Dermis microvascular lymphatic vessel endothelial cell (primary cell): Measurements from ENCODE around the gene SLC27A2. TPM values are rescaled to one million over a fixed set of nuclear protein-coding genes. Genes with fewer than 3 reads are reported as not detected.

Source experiments
- DNase-seq, 2 donors: peaks; one replicate each; pipeline versions ENCODE4 v3.0.0 to v3.0.0-alpha.2; 2010; ENCODE audit warnings: low read depth in 2 of 2
- total RNA-seq: library from RNA; depleted of rRNA; stranded (reverse); fragments of >200 nt; gene quantifications from 2 replicates; pipeline ENCODE4 v1.2.1, GENCODE V29; 2014

SLC27A2 gene
- total RNA-seq, 1 donor from 2014 or later = 3.6 TPM

DNA sequence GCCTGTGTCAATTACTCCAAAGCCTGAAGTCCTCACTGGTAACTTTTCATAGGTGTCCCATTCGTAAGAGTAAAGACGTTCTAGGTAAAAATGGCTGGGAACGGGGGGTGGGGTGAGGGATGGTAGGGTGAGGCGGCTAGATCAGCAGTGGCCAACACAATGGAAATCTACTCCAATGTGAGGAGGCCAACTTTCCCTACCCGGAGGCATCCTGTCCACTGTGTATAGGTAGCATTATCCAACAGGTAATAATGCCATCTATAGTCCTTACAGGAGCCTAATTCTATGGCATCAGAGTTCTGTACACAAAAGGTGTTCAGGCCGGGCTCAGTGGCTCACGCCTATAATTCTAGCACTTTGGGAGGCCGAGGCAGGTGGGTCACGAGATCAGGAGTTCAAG is 54.4 kb downstream of the SLC27A2 start:
- DNase-seq = no peak

DNA sequence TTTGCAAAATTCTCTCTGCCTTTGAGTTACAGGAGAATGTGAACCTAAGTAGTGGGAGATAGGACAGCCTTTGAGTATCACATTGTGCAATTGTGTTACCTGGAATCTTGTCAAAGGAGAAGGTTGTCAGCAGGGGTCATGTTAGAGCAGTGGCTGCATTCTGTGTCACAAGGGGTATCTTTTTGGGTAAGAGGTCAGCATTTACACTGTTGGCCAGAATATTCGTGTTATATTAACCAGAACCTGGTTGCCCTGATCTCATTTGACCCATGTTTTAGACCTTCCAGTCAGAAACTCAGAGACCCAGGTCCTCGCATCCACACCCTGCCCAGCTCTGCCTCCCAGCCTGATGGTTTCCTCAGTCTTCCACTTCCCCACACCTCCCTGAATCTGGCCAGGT is 56.3 kb downstream of the SLC27A2 start:
- no peak for DNase-seq

DNA sequence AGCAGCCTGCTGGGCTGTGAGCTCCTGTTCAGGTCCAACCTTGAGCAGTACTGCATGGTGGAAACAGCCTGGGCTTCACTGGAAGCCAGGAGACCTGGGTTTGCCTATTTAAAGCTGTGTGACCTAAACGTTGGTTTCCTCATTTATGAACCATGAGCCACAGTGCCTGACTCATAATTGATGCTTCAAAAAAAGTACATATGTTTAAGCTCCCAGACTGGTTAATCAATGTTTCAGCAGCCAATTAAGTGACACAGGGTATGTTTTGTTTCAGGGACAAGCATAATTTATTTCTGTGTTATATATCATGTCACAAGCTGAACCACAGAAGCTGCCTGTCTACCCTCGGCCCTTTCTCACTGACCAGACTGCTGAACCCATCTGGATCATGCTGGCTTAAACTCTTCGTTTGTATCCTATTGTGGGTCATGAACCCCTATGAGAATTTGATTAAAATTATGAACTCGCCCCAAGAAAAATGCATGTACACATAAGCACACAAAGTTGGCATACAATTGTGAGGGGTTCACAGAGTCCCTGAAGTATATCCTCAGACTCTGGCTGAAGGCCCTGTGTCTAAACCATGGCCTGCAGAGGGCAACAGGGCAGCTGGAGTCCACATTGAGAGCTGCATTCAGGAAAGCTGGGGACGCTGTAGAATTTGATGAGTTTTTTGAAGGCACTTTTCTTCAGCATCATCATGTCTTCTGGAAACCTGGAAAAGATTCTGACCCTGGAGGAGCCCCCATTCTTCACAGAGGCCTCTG is 59.9 kb downstream of the SLC27A2 start:
- no peak for DNase-seq

DNA sequence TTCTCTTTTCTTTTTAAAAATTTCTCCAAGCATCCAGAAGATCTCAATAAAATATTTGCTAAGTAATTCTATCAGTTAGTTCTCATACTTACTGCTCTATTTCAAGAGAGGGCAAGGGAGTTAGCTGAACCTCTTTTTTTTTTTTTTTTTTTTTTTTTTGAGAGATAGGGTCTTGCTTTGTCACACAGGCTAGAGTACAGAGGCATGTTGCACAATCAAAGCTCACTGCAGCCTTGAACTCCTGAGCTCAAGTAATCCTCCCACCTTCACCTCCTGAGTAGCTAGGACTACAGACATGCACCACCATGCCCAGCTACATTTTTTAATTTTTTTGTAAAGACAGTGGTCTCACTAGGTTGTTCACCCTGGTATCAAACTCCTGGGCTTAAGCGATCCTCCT is 62.2 kb downstream of the SLC27A2 start:
- DNase-seq = no peak

DNA sequence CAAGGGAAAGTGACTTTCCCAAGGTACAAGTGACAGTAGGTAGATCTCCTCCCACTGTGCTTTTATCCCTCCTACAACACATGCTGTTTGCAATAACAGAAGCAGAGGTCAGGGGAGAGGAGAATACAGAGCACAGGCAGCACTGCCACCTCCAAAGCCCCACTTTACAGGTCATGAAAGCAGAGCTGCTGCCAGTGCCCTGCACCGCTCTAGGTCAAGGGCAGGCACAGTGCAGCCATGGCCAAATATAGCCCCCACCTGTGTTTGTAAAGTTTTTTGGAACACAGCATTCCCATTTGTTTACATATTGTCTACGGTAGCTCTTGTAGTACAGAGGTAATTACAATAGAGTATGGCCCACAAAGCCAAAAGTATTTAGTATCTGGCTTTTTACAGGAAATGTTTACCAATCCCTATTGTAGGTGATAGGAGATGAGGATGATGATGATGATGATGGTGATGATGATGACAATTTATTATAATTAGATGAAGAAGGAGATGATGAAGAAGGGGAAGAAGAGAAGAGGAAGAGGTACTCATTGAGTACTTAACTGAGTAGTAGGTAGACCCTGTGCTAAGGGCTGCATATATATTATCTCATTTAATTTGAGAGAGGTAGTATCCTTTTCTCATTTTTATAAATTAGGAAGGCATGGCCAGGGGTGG is 63.1 kb downstream of the SLC27A2 start:
- DNase-seq = no peak

DNA sequence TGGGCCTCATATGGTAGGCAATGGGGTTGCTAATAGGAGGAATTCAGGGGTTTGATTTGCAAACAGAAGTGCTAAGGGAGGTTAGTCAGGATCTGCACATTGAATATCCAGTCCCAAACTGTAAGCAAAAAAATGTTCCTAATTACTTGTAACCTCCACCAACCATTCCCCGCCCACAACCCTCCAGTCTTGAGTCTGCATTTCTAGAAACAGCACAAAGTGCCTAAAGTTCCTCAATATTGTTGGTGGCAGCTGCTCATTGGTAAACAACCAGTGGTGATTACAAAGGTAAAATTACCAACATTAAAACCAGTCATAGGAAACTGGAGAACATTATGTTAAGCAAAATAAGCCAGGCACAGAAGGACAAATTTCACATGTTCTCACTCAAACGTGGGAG is 64.6 kb downstream of the SLC27A2 start:
- no peak for DNase-seq

DNA sequence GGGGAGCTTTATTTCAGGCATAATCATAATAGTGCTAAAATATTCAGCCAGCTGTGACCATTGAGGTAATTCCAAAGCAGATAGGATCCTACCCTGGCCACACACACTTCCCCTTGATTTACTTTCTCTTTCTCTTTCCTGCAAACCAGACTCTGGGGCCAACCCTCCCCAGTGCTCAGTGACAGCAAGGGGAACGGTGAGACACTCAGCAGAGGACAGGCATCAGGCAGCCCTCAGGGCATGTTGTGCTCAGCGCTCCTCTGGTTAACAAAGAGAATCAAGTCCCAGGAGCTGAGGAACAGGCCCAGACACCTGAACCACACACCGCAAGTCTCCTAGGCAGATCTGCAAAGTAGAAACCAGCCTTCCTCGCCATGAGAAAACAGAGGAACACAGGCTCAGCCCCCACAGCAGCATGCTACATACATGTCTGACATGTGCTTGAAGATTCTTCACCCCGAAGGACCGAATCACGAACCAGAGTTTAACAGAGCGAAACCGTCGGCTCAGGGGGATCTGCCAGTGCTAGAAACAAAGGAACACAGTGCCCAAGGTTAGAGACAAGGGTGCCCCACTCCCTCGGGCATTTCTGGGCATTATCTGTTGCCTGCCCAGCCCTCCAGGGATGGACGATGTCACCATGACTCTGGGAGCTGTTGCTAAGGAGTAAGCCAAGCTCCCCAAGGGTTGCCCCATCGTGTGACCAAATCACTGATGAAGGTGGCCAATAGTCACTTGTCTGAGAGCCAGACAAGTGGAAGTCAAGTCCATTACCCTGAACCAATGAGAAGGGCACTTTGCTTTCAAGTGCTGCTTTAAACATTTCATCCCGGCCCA is 66.0 kb downstream of the SLC27A2 start:
- no peak for DNase-seq

DNA sequence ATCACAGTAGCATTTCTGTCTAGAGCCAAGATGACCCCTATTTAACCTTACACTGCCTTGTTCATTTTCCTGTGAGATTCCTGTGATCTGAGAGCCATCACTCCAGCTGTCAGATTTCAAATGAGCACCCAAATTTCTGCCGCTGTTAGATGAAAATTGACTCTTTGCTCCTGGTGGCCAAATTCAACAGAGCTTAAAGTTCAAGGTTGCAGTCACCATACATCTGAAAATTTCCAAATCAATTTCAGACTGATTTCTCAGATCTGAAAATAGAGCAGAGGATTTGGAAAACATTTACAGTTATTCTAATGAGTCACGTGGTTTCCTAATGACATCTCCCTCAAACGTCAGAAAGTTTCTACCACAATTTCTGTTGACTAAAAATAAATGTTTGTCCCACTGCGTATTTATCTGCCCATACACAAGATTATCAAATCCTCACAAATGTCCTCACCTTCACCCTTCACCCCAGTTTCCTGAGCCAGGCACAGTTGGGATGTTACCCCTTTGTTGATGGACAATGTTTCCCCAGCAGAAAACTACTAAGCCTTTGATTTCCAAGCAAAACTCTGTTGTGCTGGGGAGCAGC is 67.1 kb downstream of the SLC27A2 start:
- DNase-seq = no peak

DNA sequence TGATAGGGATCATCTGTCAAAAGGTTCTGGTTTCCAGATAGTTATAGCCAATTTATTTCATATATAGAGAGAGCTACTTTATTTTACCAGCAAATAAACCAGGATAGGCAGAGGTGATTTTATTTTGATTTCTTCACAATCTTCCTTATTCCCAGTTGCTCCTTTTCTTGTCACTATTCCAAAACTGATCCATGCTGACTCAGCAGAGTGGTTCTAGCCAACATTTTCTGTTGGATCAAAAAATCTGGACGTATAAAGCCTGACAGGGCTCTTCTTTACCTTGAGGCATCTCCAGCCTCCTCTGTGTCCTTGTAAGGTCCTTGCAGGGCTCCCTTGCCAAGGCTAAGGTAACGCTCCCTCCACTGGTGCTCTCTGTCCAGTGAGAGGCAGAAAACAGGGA is 67.7 kb downstream of the SLC27A2 start:
- no peak for DNase-seq

DNA sequence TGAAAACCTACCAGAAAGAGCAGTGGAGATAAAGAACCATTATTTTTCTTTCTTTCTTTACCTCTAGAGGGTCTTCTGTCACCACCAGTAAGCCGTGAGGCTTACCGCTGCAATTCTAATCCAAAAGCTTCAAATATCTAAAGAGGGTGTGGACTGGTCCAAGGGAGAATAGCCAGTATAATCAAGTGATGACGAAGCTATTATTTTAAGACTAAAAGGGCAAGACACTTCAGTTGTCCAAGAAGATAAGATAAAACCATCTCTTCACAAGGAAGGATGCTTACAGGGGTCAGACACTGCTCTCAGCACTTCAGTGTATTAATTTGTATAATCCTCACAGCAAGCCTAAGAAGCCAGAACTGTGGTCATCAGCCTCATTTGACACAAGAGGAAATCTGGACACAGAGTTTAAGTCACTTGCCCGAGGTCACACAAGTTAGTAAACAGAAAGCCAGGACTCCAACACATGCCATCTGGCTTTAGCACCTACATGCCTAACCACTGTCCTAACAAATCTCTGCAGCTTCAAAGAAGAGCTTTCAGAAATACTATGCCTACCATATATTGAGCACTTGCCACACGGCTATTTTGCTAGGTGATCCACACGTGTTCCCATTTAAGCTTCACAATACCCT is 68.9 kb downstream of the SLC27A2 start:
- DNase-seq = no peak

DNA sequence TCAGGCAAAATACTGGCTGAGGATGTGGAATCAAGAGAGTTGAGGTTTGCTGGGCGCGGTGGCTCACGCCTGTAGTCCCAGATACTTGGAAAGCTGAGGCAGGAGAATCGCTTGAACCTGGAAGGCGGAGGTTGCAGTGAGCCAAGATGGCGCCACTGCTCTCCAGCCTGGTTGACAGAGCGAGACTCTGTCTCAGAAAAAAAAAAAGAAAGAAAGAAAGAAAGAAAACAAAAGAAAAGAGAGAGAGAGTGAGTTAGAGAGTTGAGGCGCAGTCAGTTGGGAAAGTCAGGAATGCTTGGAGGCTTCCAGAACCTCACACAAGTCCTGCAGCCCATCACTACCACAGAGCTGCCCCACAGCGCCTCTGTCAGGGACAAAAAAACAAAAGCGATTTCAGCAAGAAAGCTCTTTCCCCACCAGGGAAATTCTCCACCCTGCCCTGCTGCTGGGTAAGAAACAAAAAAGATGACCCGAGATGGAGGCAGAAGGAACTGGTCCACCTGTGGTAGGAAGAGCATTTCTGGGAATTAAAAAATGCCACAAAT is 69.7 kb downstream of the SLC27A2 start:
- DNase-seq = no peak

DNA sequence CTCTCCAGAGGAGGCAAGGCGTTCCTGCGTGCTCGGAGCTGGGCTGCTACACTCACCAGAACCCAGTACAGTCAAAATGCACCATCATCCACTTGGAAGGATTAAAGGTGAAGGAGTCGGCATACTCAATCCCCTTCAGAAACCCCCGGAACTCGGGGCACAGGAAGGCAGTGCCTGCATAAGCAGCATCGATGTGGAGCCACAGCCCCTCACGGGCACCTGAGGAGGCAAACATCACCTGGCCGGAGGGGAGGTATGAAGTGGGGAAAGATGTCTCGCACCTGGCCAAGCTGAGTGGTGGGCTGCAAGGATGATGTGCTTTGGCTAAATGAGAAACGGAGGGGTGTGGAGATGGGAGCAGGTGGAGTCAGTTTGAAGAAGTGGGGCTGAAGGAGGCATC is 70.6 kb downstream of the SLC27A2 start:
- no peak for DNase-seq

DNA sequence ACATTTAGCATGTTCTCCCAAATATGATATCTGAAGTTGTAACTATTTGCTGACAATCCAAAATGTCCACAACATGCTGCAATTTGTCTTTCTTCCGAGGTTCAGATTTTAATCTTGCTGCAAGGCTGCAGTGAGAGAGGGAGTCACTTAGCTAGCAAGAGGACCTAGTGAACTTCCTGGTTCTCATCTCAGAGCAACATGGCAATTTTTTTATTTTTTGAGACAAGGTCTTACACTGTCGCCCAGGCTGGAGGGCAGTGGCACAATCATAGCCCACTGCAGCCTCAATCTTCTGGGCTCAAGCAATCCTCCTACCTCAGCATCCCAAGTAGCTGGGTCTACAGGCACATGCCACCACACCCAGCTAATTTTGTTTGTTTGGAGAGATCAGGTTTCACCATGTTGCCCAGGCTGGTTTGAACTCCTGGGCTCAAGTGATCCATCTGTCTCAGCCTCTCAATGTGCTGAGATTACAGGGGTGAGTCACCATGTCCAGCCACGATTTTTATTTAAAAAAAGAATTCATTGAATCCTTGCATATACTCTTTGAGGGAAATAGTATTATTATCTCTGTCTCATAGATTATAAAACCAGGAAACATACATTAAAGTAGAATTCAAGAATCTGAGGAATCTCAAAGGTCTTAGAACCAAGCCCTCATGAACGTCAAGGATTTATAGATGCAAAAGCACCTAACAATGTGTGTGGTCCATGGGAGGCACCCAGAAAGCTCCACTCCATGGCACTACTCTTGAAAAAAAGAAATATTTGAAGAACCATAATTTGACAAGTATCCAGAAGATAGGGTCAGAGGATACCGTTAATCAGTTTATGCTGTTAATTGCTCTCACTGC is 74.4 kb downstream of the SLC27A2 start:
- no peak for DNase-seq

DNA sequence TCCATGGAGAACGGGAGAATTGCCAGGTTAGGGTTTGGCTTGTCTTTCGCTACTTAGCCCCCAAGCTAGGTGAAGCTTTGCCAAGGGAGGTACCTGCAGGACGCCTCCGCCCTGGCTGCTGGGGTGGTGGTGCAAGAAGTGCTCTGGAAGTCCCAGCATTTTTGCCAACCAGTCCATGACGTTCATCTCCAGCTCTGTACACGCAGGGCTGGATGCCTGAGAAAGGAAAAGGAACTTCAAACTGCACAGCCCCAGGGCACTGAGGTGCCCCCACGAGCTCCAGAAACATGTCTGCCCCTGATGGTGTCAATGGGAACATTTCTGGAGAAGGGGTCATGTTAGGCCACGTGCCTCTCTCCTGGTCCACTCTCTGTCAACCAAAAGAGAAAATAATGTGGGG is 75.3 kb downstream of the SLC27A2 start:
- no peak for DNase-seq

DNA sequence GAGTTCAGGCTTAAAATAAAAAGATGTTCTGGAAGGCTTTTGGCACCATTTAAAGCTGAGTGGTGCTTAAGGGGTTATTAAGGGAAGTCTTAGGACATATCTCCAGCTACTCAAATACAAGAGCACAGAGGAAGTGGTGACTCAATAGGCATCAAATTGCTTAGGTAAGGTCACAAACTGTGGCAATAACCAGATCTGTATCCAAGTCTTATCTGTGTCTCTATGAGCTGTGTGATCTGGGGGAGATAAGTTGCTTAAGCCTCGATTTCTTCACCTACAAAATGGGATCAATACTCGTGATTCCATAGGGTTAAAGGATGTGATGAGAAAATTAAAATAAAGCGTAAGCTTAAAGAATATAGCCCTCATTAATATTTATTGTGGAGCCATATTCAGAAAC is 75.9 kb downstream of the SLC27A2 start:
- no peak for DNase-seq

DNA sequence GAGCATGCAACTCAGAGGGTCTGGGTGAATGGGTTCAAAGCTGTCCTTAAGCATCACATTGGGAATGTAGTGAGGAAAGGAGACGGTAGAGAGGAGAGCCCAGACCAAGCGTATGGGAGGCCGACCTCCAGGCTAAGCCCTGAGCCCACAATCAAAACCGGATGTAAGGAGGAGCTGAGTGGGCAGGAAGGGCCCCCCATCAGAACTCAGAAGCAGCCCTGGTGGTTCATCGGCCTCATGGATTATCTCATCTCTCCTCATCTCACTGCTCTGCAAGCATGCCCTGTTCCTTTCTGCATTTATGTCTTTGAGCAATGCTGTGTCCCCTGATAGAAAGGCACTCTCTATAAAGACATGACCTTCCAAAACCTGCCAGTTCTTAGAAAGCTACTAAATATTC is 77.3 kb downstream of the SLC27A2 start:
- DNase-seq = no peak

DNA sequence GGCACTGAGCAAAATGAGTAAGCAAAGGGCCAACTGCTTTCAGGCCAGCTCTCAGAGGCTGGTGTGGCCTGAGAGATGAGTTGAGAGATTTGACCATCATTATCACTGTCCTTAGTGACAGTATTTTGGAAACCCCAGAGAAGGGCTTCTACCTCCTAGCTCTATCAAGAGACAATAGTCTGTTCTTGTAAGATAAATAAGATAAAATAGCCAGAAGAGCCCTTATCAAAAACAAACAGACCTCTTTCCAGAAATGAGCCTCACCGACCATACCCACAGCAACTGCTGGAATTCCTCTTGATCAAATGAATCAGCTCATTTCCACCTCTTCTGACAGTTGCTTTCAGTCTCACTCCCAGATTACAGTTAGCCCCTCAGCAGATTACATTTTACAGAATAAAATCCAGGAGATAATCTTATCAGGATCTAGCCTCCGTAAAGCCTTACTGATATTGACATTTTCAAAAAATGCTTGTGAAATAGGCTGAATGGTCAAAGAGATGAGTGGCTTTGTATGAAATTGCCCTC is 79.0 kb downstream of the SLC27A2 start:
- no peak for DNase-seq

DNA sequence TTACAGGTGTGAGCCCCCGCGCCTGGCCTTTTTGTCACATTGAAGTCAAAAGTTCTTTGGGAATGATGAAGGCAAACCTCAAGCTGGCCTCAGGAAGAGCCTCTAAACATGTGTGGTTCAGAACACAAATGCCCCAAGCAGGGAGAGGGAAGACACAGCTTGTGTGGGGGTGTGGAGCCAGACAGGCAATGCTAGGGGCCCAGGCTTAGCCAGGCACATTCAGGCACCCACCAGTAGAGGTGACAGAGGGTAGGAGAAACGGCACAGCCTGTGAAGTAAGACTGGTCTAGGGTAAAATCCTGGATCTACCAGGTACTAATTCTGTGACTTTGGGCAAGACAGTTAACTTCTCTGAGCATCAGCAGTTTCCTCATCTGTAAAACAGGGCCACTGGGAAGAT is 80.0 kb downstream of the SLC27A2 start:
- no peak for DNase-seq

DNA sequence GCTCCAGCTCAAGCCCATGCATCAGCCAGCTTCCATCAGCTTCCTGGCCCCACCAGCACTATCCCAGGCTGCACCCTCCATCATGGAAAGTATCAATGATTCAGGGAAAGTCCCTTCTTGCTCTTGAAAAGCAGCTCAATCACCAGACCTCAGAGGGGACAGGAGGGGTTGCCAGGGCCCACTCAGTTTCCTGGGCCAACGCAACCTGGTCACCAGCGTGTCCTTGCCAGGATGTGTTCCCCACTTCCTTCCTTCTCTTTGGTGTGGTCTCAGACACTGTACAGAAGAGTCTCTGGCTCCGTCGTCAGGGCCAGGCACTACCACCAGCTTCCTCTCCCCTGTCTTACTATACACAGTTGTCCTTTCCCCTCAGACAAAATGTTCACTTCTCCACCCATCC is 80.5 kb downstream of the SLC27A2 start:
- no peak for DNase-seq

DNA sequence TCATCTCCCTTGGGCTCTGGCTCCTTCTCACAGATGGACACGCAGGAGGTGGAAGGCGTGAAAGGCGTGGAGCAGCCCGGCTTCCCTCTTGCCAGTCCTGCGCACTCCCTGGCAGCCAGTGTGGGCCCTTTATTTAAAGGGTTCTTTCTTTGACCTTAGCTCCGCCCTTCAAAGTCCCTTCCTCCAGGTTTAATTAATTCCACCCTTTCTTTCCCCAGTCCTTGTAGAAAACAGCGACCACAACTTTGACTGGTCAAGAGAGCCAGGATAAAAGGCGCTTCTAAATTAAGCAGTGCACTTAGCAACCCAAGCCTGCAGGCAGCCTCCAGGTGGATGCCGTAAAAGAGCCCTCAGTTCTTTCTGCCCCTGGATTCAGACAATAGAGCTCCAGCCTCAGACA is 83.6 kb downstream of the SLC27A2 start, which contains the start of gene HDC:
Gene HDC, minus strand, starts transcription at position 107 of the 400 bp plus-strand sequence. Its CDS starts 103 bp downstream, at position 4.
- DNase-seq = no peak
